NB4 (cell line): ENCODE results near the gene FRY.
A peak's percentile ranks its signal among the peaks of the same experiment; 100 is the strongest.

Source experiments
- DNase-seq: peaks from one replicate; pipeline ENCODE4 v3.0.0; 2010; ENCODE audit warnings: low read depth
- H3K4me3 ChIP-seq: one replicate; pipeline ENCODE4 v1.5.1; 2011; ENCODE audit warnings: mild to moderate bottlenecking, low read depth, low read length, moderate library complexity
- MYC ChIP-seq: IDR thresholded peaks from 2 replicates; pipeline ENCODE4 v1.6.1; 2011; ENCODE audit warnings: low read depth, low read length
- POLR2A ChIP-seq: IDR thresholded peaks from 2 replicates; pipeline ENCODE4 v1.6.1; 2011; ENCODE audit warnings: mild to moderate bottlenecking; ENCODE audit not compliant: insufficient read length; ENCODE audit errors: extremely low read depth
- TF ChIP-seq, protein P1 (sequence below): IDR thresholded peaks from 2 replicates; pipeline ENCODE4 v1.6.1; 2011; ENCODE audit warnings: low read depth, low read length
- TF ChIP-seq, protein P2 (sequence below): IDR thresholded peaks from one replicate; pipeline ENCODE4 v1.5.1; 2012; ENCODE audit warnings: low read depth, low read length

Gene FRY

DNA sequence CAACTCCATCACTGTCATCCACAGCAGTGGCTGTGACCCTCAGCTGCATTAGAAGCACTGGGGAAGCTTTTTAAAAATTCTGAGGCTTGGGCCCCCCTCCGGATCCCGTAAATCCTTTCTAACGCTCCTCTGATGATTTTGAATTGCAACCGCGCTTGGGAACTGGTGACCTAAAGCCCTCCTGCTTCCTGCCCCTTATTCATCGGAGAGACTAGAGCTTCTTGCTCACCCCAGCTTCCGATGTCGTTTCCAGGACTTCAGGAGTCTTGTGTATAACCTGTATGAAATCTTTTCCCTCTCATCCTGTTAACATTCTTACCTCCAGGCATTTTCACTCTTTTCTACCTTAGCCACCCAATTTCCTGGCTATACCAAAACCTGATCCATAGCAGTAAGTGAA, 268.8 kb downstream of the FRY start:
- DNase-seq, result no peak
- H3K4me3 ChIP-seq, result no peak overlapping the region
- TF ChIP-seq MYC (no peak), POLR2A (no peak)
- TF ChIP-seq, protein P1, sequence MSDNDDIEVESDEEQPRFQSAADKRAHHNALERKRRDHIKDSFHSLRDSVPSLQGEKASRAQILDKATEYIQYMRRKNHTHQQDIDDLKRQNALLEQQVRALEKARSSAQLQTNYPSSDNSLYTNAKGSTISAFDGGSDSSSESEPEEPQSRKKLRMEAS, result no peak
- TF ChIP-seq, protein P2, sequence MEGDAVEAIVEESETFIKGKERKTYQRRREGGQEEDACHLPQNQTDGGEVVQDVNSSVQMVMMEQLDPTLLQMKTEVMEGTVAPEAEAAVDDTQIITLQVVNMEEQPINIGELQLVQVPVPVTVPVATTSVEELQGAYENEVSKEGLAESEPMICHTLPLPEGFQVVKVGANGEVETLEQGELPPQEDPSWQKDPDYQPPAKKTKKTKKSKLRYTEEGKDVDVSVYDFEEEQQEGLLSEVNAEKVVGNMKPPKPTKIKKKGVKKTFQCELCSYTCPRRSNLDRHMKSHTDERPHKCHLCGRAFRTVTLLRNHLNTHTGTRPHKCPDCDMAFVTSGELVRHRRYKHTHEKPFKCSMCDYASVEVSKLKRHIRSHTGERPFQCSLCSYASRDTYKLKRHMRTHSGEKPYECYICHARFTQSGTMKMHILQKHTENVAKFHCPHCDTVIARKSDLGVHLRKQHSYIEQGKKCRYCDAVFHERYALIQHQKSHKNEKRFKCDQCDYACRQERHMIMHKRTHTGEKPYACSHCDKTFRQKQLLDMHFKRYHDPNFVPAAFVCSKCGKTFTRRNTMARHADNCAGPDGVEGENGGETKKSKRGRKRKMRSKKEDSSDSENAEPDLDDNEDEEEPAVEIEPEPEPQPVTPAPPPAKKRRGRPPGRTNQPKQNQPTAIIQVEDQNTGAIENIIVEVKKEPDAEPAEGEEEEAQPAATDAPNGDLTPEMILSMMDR, result no peak

DNA sequence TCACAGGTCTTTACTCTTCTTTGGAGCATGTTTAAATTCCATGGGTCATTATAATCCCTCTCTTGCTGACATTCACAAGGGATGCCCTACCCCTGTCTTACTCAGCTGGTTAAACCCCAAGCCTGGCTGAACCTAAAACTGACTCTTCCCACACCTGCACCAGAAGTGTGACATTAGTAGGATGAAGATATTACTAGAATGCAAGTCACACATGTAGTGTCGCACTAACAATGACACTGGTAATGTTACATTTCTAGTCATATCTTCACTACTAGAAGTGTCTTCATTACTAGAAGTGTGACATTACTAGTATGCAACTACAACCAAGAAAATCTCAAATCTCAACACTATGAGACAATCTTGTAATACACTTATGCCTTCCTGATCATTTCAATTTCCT, 269.3 kb downstream of the FRY start:
- no peak for TF ChIP-seq POLR2A
- TF ChIP-seq, protein P2, result no peak
- TF ChIP-seq, protein P1, result no peak
- no peak for TF ChIP-seq MYC
- DNase-seq, result no peak
- no peak overlapping the region for H3K4me3 ChIP-seq

DNA sequence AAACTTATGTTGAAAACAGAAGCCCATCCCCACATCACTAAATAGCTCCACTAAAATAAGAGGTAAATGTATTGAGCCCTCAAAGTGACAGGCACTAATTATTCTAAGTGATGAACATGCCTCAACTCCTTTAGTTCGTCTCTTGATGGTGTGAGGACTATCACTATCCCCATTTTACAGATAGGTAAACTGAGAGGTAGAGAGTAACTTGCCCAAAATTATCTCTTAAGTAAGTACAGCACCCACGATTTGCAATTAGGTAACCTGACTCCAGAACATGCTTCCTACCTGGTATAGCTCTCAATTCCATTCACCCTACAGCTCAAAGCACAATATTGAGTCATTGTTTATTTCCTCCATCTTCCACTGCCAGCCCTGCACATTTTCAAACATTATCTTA, 270.9 kb downstream of the FRY start:
- H3K4me3 ChIP-seq, result no peak overlapping the region
- DNase-seq, result no peak
- no peak for TF ChIP-seq POLR2A
- TF ChIP-seq MYC, result no peak
- TF ChIP-seq, protein P1, result no peak

DNA sequence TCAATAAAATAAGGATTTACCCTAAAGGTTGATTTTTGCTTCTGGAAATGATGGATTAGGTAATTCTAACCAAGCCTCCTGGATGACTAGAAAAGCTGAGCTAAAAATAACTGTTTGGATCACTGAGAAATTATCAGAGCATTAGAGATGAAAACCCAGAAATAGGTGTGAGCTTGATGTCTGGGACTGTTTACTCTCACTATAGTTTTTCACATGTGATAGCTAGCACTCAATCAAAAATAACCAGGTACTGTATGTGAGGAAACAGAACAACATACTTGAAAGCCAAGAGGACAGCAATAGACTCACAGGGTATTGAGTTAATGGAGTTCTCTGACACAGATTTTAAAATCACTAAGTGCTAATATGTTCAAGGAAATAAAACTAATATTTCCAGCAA, 274.1 kb downstream of the FRY start:
- no peak for DNase-seq
- H3K4me3 ChIP-seq, result no peak overlapping the region
- TF ChIP-seq, protein P2, result no peak
- TF ChIP-seq, protein P1, result no peak
- TF ChIP-seq POLR2A, result no peak
- TF ChIP-seq MYC, result no peak

DNA sequence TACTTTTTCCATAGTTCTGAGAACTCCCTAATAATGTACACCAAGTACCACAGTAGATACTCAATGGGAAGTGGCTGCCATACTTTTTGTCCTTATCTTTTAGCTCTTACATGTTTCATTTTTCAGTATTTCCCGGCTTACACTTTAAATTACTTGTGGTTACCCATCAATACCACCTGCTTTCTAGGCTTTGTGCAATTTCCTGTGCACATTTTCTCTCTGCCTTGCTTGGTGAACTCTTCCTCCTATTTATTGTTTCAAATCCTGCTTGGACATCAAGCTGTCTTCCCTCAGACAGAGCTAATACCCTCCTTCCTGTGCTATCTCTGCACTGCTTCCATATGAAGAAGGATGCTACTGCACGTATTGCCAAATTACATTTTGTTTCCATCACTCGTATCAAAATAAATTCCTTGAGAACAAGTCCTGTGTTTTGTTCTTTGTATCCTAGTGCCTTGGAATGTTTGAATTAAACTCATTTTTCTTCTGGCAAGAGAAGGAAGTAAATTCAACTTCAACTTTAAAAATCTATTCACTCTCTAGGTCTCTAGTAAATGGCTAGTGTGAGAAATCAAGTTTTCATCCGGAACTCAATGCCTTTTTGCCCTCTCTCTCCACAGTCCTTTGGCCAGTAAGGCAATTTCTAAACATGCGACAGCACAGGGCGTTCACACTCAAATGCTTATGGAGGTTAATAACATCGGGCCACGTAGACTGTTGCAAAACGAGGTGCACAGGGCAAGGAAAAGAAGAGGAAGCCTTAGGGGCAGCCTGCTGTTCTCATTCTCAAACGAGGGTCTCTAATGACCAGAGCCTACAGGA, 277.9 kb downstream of the FRY start:
- peak; percentile 82 for DNase-seq
- H3K4me3 ChIP-seq, result peak overlapping the region; percentile 42
- TF ChIP-seq, protein P1, result peak; percentile 26; the same call in 1 of the 2 replicates
- TF ChIP-seq POLR2A, result no peak
- TF ChIP-seq MYC, result peak; percentile 26; the same call in 1 of the 2 replicates

DNA sequence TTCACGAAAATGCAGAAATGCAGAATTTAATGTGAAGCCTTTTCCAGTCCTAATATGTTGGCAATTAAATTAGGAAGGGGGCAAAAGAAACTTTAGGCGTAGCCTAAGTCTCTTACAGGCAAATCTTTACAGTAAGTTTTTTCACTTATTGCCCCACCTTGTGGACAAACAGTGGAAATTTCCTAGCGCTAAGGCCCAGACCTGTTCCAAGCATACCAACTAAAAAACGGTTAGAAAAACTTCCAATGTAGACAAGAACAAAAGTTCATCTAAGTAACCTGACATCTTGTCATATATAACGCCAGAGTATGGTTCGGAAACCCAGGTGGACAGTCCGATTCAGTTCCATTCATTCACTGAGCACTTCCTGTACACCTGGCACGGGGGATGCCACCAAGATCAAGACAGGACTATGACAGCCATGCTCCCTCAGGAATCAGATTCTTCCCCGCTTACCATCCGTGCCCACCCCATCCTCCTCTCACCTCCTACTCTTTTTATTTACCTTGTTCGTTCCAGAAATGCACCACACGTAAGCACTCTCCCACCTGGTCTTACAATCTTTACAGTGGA, 278.6 kb downstream of the FRY start:
- DNase-seq, result peak; percentile 83

More for the DNA sequence above, 278.6 kb downstream of the FRY start:
- TF ChIP-seq MYC, result no peak
- TF ChIP-seq, protein P2, result peak; percentile 70
- H3K4me3 ChIP-seq, result peak overlapping the region; percentile 42
